ENCODE data around the gene CDH4. TPM values are rescaled to one million over a fixed set of nuclear protein-coding genes. Genes with fewer than 3 reads are reported as not detected.
A peak's percentile ranks its signal among the peaks of the same experiment; 100 is the strongest.

Gene CDH4
- total RNA-seq, 1 donor from 2014 or later, result 0.99 TPM

GRCh38 chr20:61777773-61778494 is 525.9 kb downstream of the CDH4 start:
- Mint-ChIP-seq H3K27me3 (ENCODE audit: low read depth) (peaks cover under 1% of the 10 kb centered on the region), H3K4me1 (ENCODE audit: low read depth) (no peaks in the 10 kb centered on the region), H3K9me3 (ENCODE audit: low read depth) (peaks cover 16% of the 10 kb centered on the region), H3K36me3 (ENCODE audit: low read depth) (no peaks in the 10 kb centered on the region), H3K4me3 (ENCODE audit: unreplicated experiment) (no peak overlapping the region), H3K27ac (ENCODE audit: unreplicated experiment) (no peak overlapping the region)
- no peak for DNase-seq (ENCODE audit: low spot score)
- no peak for TF ChIP-seq CTCF (IDR thresholded peaks at IDR 0.05)

GRCh38 chr20:61778495-61778863 is 526.4 kb downstream of the CDH4 start:
- no peak overlapping the region for H3K27ac Mint-ChIP-seq (ENCODE audit: unreplicated experiment)
- no peak overlapping the region for H3K4me3 Mint-ChIP-seq (ENCODE audit: unreplicated experiment)
- H3K4me1 Mint-ChIP-seq (ENCODE audit: low read depth), result no peaks in the 10 kb centered on the region
- DNase-seq (ENCODE audit: low spot score), result peak; percentile 59
- peaks cover 16% of the 10 kb centered on the region for H3K9me3 Mint-ChIP-seq (ENCODE audit: low read depth)
- no peak for TF ChIP-seq CTCF (IDR thresholded peaks at IDR 0.05)
- H3K27me3 Mint-ChIP-seq (ENCODE audit: low read depth), result peaks cover 3% of the 10 kb centered on the region
- peaks cover 1% of the 10 kb centered on the region for H3K36me3 Mint-ChIP-seq (ENCODE audit: low read depth)

GRCh38 chr20:61779176-61779965 is 527.3 kb downstream of the CDH4 start:
- Mint-ChIP-seq H3K4me3 (ENCODE audit: unreplicated experiment) (no peak overlapping the region), H3K9me3 (ENCODE audit: low read depth) (peaks cover 16% of the 10 kb centered on the region), H3K27me3 (ENCODE audit: low read depth) (peaks cover 3% of the 10 kb centered on the region), H3K27ac (ENCODE audit: unreplicated experiment) (no peak overlapping the region), H3K36me3 (ENCODE audit: low read depth) (peaks cover 1% of the 10 kb centered on the region), H3K4me1 (ENCODE audit: low read depth) (no peaks in the 10 kb centered on the region)
- no peak for TF ChIP-seq CTCF (IDR thresholded peaks at IDR 0.05)
- DNase-seq (ENCODE audit: low spot score), result peak; percentile 77

- H3K4me3 Mint-ChIP-seq (ENCODE audit: unreplicated experiment), result no peak overlapping the region
- peaks cover 4% of the 10 kb centered on the region for H3K27me3 Mint-ChIP-seq (ENCODE audit: low read depth)
- H3K9me3 Mint-ChIP-seq (ENCODE audit: low read depth), result peaks cover 16% of the 10 kb centered on the region
- peaks cover 1% of the 10 kb centered on the region for H3K36me3 Mint-ChIP-seq (ENCODE audit: low read depth)
- H3K4me1 Mint-ChIP-seq (ENCODE audit: low read depth), result no peaks in the 10 kb centered on the region
- H3K27ac Mint-ChIP-seq (ENCODE audit: unreplicated experiment), result no peak overlapping the region
- no peak for TF ChIP-seq CTCF (IDR thresholded peaks at IDR 0.05)
- peak; percentile 60 for DNase-seq (ENCODE audit: low spot score)
These were observed 528.0 kb downstream of the CDH4 start for GRCh38 chr20:61780066-61780465.

- H3K27me3 Mint-ChIP-seq (ENCODE audit: low read depth), result peaks cover 23% of the 10 kb centered on the region
- peak; percentile 65 for DNase-seq (ENCODE audit: low spot score)
- no peak for TF ChIP-seq CTCF (IDR thresholded peaks at IDR 0.05)
- H3K9me3 Mint-ChIP-seq (ENCODE audit: low read depth), result peaks cover 16% of the 10 kb centered on the region
- H3K36me3 Mint-ChIP-seq (ENCODE audit: low read depth), result peaks cover 1% of the 10 kb centered on the region
- no peak overlapping the region for H3K4me3 Mint-ChIP-seq (ENCODE audit: unreplicated experiment)
- H3K4me1 Mint-ChIP-seq (ENCODE audit: low read depth), result no peaks in the 10 kb centered on the region
- H3K27ac Mint-ChIP-seq (ENCODE audit: unreplicated experiment), result no peak overlapping the region
These were observed 532.9 kb downstream of the CDH4 start for GRCh38 chr20:61784801-61785566.
